IMR-90 (cell line): Measurements from ENCODE around the gene PPFIA1. TPM values are rescaled to one million over a fixed set of nuclear protein-coding genes. Genes with fewer than 3 reads are reported as not detected.

ENCODE experiments used
- ATAC-seq: fragments of 200-7000 bp; cut with Tn5 transposase; 2 replicates; pipeline ENCODE4 v1.9.1; 2020; ENCODE audit warnings: low read depth, mild to moderate bottlenecking, moderate library complexity
- BruUV-seq: library from RNA; stranded (reverse); fragments of 400-500 nt; replicated peaks from 2 replicates; lab custom pipeline; 2021; lab: Mats Ljungman, UMichigan
- CTCF ChIA-PET: fragments of 300-600 bp; formaldehyde crosslinking; extraction: SDS; loops from one replicate; lab custom pipeline; 2021; ENCODE audit warnings: antibody characterized with exemption; lab: Yijun Ruan, JAX
- POLR2A ChIA-PET: fragments of 300-600 bp; sonication (Branson Sonifier 250); formaldehyde crosslinking; loops from one replicate; lab custom pipeline; 2022; ENCODE audit warnings: antibody characterized with exemption; ENCODE audit not compliant: unreplicated experiment; lab: Charles Lee
- DNase-seq: peaks from one replicate; pipeline ENCODE4 v3.0.0; 2013
- H2AFZ ChIP-seq: replicated peaks from 2 replicates; pipeline ENCODE3; 2013; ENCODE audit warnings: low read length, mild to moderate bottlenecking; ENCODE audit not compliant: poor library complexity
- H2AK5ac ChIP-seq: 2 replicates; pipeline ENCODE4 v1.6.1; 2013; ENCODE audit warnings: low read depth, low read length, inconsistent platforms
- H2AK9ac ChIP-seq: replicated peaks from 2 replicates; pipeline ENCODE3; 2013; ENCODE audit warnings: mild to moderate bottlenecking, low read depth, low read length, moderate library complexity; ENCODE audit not compliant: poor library complexity
- H2BK120ac ChIP-seq: 2 replicates; pipeline ENCODE4 v1.6.1; 2013; ENCODE audit warnings: low read depth, low read length, inconsistent platforms
- H2BK15ac ChIP-seq: 3 replicates; pipeline ENCODE4 v1.6.1; 2013; ENCODE audit warnings: low read depth, low read length, inconsistent platforms
- H2BK20ac ChIP-seq: 2 replicates; pipeline ENCODE4 v1.6.1; 2013; ENCODE audit warnings: low read depth, mild to moderate bottlenecking, inconsistent platforms, low read length, moderate library complexity
- H2BK5ac ChIP-seq: 2 replicates; pipeline ENCODE4 v1.6.1; 2013; ENCODE audit warnings: mild to moderate bottlenecking, low read depth, low read length, inconsistent platforms; ENCODE audit not compliant: poor library complexity, severe bottlenecking
- H3K14ac ChIP-seq: replicated peaks from 2 replicates; pipeline ENCODE4 v1.6.1; 2013; ENCODE audit warnings: low read depth, low read length, inconsistent platforms
- H3K18ac ChIP-seq: 2 replicates; pipeline ENCODE4 v1.6.1; 2013; ENCODE audit warnings: low read depth, low read length, control low read depth
- H3K23ac ChIP-seq: 2 replicates; pipeline ENCODE4 v1.6.1; 2013; ENCODE audit warnings: low read depth, low read length, inconsistent platforms
- H3K27ac ChIP-seq: 2 replicates; pipeline ENCODE4 v1.5.1; 2013; ENCODE audit warnings: mild to moderate bottlenecking, control low read depth, low read length; ENCODE audit not compliant: insufficient read depth
- H3K27me3 ChIP-seq: 2 replicates; pipeline ENCODE4 v1.6.1; 2013; ENCODE audit warnings: low read length; ENCODE audit not compliant: control insufficient read depth, insufficient read depth
- H3K36me3 ChIP-seq: 2 replicates; pipeline ENCODE4 v1.6.1; 2013; ENCODE audit warnings: low read length, mixed read lengths; ENCODE audit not compliant: control insufficient read depth, insufficient read depth
- H3K4ac ChIP-seq: 2 replicates; pipeline ENCODE4 v1.6.1; 2013; ENCODE audit warnings: low read depth, low read length, inconsistent platforms
- H3K4me1 ChIP-seq: 2 replicates; pipeline ENCODE4 v1.6.1; 2013; ENCODE audit warnings: low read length, mixed read lengths; ENCODE audit not compliant: control insufficient read depth, insufficient read depth
- H3K4me2 ChIP-seq: 2 replicates; pipeline ENCODE4 v1.6.1; 2013; ENCODE audit warnings: low read depth, mild to moderate bottlenecking, control low read depth, low read length, moderate library complexity
- H3K4me3 ChIP-seq: 2 replicates; pipeline ENCODE4 v1.5.1; 2013; ENCODE audit warnings: low read depth, mild to moderate bottlenecking, control low read depth, low read length, moderate library complexity; ENCODE audit not compliant: insufficient read depth
- H3K56ac ChIP-seq: 2 replicates; pipeline ENCODE4 v1.6.1; 2013; ENCODE audit warnings: low read length, inconsistent platforms; ENCODE audit not compliant: insufficient read depth; ENCODE audit errors: extremely low read depth
- H3K79me1 ChIP-seq, 2 experiments: 2 replicates each; pipeline ENCODE4 v1.6.1; 2013; ENCODE audit warnings: low read length in 2 of 2, inconsistent platforms in 1 of 2, low read depth in 1 of 2
- H3K9ac ChIP-seq: 2 replicates; pipeline ENCODE4 v1.6.1; 2013; ENCODE audit warnings: low read depth, low read length, control low read depth
- H3K9me1 ChIP-seq: 2 replicates; pipeline ENCODE4 v1.6.1; 2013; ENCODE audit warnings: low read length, inconsistent platforms; ENCODE audit not compliant: insufficient read depth
- H3K9me3 ChIP-seq: 2 replicates; pipeline ENCODE4 v1.6.1; 2013; ENCODE audit warnings: low read length; ENCODE audit not compliant: control insufficient read depth, insufficient read depth
- H4K20me1 ChIP-seq: 2 replicates; pipeline ENCODE4 v1.6.1; 2013; ENCODE audit warnings: low read length, inconsistent platforms; ENCODE audit not compliant: insufficient read depth
- H4K5ac ChIP-seq: 2 replicates; pipeline ENCODE4 v1.6.1; 2013; ENCODE audit warnings: mild to moderate bottlenecking, low read depth, low read length, control low read depth
- H4K8ac ChIP-seq, 2 experiments: 2 replicates each; pipeline ENCODE4 v1.6.1; 2013; ENCODE audit warnings: low read depth in 2 of 2, low read length in 2 of 2, control low read depth in 1 of 2, inconsistent platforms in 1 of 2
- H4K91ac ChIP-seq: 2 replicates; pipeline ENCODE4 v1.6.1; 2013; ENCODE audit warnings: low read depth, low read length, inconsistent platforms; ENCODE audit not compliant: insufficient read depth
- CHD1 ChIP-seq: IDR thresholded peaks from 2 replicates; pipeline ENCODE4 v1.6.1; 2012; ENCODE audit warnings: low read depth, low read length, improper control_type of control experiment
- POLR2A ChIP-seq: IDR thresholded peaks from 2 replicates; pipeline ENCODE4 v1.6.1; 2012; ENCODE audit warnings: mild to moderate bottlenecking, low read depth, low read length
- RAD21 ChIP-seq: IDR thresholded peaks from 2 replicates; pipeline ENCODE4 v1.6.1; 2012; ENCODE audit warnings: low read length, improper control_type of control experiment
- RFX5 ChIP-seq: IDR thresholded peaks from 2 replicates; pipeline ENCODE4 v1.8.0; 2012; ENCODE audit warnings: low read depth, mild to moderate bottlenecking, low read length, moderate library complexity
- WGBS, 2 experiments: methylation state at CpG; one replicate each; pipeline versions ENCODE4 v1.1.5 to v1.1.7; 2013; ENCODE audit warnings: missing lambda C conversion rate in 2 of 2; ENCODE audit not compliant: insufficient read length in 1 of 2; ENCODE audit errors: extremely low coverage in 2 of 2; 5-methylcytosine and 5-hydroxymethylcytosine counted together
- dilution Hi-C: fragments of 300-500 bp; cut with HindIII; formaldehyde crosslinking; loops from one replicate; pipeline ENCODE4 v1.14.3; 2018; ENCODE audit warnings: low sequenced_read_pairs; ENCODE audit not compliant: unreplicated experiment
- in situ Hi-C: fragments of 300-500 bp; cut with MboI; formaldehyde crosslinking; loops from 3 replicates; pipeline ENCODE4 v1.14.3; 2019; ENCODE audit warnings: low sequenced_read_pairs, inconsistent platforms, mixed read lengths
- intact Hi-C: fragments of 100-400 bp; cut with micrococcal nuclease; formaldehyde crosslinking; loops from 2 replicates; pipeline ENCODE4 v1.10.0; 2022
- polyA plus RNA-seq, 3 experiments: library from polyadenylated mRNA; depleted of rRNA; stranded (reverse); fragments of >200 nt; gene quantifications; 2 replicates each; pipeline ENCODE4 v1.2.3, GENCODE V29; 2012; ENCODE audit warnings: low replicate concordance in 1 of 3
- total RNA-seq: library from RNA; depleted of rRNA; stranded (reverse); fragments of >200 nt; gene quantifications from 2 replicates; pipeline ENCODE4 v1.2.3, GENCODE V29; 2012

PPFIA1 gene
- total and polyA plus RNA-seq, 2 of the 4 experiments (the other 2 are of a cell fraction): 25.6 to 37.2 TPM

GRCh38 chr11:70230151-70230839 is 40.2 kb upstream of the PPFIA1 start:
- Histone ChIP-seq H3K9ac (no peak overlapping the region), H3K4me1 (0 out of 2 replicates have a peak, but pooled peaks cover 2% of the 10 kb centered on the region), H3K9me1 (peaks cover 8% of the 10 kb centered on the region), H3K79me1 (no peaks in the 10 kb centered on the region), H3K18ac (no peak overlapping the region), H2BK5ac (no peak overlapping the region), H2AK5ac (no peak overlapping the region), H3K36me3 (no peaks in the 10 kb centered on the region), H3K27me3 (peaks cover 30% of the 10 kb centered on the region), H4K91ac (no peak overlapping the region), H2BK120ac (no peak overlapping the region), H3K56ac (no peak overlapping the region), H3K4ac (no peak overlapping the region), H4K8ac (no peak overlapping the region), H2AFZ (no peak overlapping the region), H3K27ac (no peak overlapping the region), H3K14ac (no peak overlapping the region), H4K5ac (no peak overlapping the region), H3K23ac (no peak overlapping the region), H3K4me3 (no peak overlapping the region), H2BK15ac (no peak overlapping the region), H3K9me3 (peaks cover 3% of the 10 kb centered on the region; the same call in 1 of the 2 replicates), H3K4me2 (no peak overlapping the region), H2AK9ac (no peak overlapping the region), H4K20me1 (peaks cover 7% of the 10 kb centered on the region; the same call in 1 of the 2 replicates), H2BK20ac (no peak overlapping the region)
- TF ChIP-seq RAD21 (no peak), CHD1 (no peak), RFX5 (no peak), POLR2A (no peak)
- in situ Hi-C loops (no loop called here), dilution Hi-C loops (no loop called here), intact Hi-C loops (no loop called here)
- DNase-seq: no peak
- ChIA-PET POLR2A (no interaction called here), CTCF (no interaction called here)
- 100% methylated on average over 2 of the region's 8 CpGs; no CpG with 5 or more reads in 1 of the 2 experiments for WGBS, 2 experiments
- BruUV-seq: no TSS peak
- no peak; the same call in 1 of the 2 replicates for ATAC-seq
